GM12872 (cell line): ENCODE measurements around the gene TFG.

Source experiments
- CTCF ChIP-seq: IDR thresholded peaks from 3 replicates; pipeline ENCODE4 v1.5.1; 2011; ENCODE audit warnings: low read depth, mild to moderate bottlenecking, low read length, moderate library complexity; ENCODE audit not compliant: insufficient read depth

Gene TFG

DNA sequence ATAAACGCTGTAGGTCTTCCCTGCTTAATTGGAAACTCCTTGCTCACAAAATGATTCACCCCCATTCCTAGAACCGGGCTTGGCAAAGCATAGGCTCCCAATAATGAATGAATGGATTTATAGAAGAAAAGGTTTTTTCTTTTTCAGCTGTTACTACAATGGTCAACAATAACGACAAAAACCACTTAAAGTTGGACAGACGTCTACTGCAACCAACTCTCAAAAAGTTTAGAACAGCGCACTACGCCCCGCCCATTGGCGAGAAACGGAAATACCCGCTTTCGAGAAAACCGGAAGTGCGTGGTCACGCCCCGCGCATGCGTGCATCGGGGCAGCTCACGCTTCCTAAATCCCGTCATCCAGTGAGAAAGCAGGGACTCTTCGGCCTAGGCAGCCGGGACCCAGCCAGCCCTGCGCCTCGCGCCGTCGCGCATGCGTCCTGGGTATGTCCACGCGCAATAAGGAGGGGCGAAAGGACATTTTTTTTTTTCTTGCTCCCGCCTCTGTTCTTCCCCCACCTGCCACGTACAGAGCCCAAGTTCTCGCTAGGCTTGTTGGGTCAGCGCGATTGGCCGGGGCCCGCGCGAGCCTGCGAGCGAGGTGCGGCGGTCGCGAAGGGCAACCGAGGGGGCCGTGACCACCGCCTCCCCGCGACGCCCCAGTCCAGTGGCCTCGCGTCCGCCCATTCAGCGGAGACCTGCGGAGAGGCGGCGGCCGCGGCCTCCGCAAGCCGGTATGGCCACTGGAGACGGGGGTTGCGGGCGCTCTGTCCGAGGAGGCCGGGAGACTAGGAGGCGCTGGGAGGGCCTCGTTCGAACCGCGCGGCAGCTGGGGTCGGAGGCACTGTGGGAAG, at the start of gene TFG:
TFG (plus strand) TSS at position 506 of the 853 bp plus-strand sequence. CDS start 4,192 bp downstream, outside the sequence.
- TF ChIP-seq CTCF = no peak

GRCh38 chr3:100662113-100662823, 47.0 kb upstream of the TFG start:
- TF ChIP-seq CTCF = no peak

DNA sequence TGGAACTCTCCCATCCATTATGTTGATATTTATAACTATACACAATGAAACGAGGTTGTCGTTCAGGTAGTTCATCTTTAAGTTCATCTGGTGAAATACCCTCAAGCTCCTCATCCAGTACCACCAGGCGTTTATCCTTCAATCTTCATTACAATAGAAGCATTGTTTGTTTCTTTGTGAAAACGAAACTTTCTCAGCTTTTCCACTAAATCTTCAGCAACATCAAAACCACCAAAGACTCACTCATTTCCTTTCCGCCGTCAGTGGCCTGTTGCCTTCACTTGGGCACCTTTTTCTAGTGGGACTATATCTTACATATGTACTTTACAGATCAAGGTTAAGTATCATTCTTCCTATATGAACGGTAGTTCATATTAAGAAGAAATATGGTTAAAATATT, 44.1 kb upstream of the TFG start:
- no peak for TF ChIP-seq CTCF

DNA sequence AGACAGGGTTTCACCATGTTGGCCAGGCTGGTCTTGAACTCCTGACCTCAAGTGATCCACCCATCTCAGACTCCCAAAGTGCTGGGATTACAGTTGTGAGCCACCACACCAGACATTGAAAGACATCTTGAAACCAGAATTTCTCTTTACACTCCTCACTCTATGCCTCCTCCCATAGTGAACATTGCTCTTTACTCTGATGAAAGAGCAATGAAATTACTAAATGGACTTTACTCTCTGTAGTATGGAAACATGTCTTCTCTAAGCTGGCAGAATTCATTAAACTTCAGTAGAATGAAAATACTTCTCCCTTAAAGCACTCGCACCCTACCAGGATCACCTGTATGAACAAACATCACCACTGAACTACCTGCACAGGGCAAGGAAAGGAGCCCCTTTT, 27.8 kb upstream of the TFG start:
- no peak for TF ChIP-seq CTCF

DNA sequence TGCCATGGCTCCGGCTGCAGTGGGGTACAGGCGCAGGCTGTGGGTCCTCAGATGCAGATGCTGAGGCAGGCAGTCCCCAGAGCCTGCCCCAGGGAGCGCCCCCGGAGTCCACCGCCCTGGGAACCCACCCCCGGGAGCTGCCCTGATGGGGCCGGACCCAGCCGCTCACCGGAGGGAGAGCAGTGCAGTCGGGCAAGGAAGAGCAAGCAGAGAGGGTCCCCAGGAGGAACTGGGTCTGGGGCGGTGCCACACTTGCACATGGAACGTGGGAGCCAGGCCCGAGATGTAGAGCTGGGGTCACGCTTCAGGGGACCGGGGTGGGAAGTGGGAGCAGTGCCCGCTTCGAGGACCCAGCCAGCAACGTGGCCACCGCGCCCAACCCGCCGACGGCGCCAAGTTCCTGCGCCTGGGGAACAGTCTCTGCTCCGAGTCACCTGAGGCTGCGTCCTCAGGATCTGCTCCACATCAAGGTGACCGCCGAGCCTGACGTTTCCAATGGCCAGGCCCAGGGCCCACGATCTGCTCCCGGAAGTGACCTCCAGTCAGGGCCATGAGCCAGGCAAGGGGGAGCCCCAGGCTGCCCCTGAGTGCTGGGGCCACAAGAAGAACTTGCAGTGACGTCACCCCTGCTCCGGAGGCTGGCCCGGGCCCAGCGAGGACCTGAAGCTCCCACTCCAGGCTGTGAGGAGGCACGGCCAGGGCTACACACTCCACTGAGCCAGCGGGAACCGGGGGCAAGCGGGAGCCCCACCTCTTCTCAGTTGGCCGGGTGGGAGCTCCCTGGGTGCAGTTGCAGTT, 27.0 kb upstream of the TFG start:
- no peak for TF ChIP-seq CTCF

GRCh38 chr3:100682854-100683760, 26.2 kb upstream of the TFG start:
- TF ChIP-seq CTCF = no peak
